ENCODE results near the gene CPPED1. TPM values are rescaled to one million over a fixed set of nuclear protein-coding genes. Genes with fewer than 3 reads are reported as not detected.
A peak's percentile ranks its signal among the peaks of the same experiment; 100 is the strongest.
"Not testable (repeated sequence)": the region's sequence is repeated elsewhere in the genome, so short reads cannot be mapped to it uniquely, and the experiment has no call there.

The CPPED1 gene
- total and polyA plus RNA-seq, 2 donors (not counting 1 experiment from before 2014, with no cell fraction given): 7.4 to 19.8 TPM

DNA sequence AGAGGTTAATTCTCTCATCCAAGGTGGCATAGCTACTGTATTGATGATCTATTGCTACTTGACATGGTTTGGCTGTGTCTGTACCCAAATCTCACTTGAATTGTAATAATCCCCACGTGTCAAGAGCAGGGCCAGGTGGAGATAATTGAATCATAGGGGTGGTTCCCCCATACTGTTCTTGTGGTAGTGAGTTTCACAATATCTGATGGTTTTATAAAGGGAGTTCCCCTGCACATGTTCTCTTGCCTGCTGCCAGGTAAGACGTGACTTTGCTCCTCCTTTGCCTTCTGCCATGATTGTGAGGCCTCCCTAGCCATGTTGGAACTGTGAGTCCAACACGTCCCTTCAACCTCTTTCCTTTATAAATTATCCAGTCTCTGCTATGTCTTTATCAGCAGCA lies 22.9 kb upstream of the CPPED1 start:
- Histone ChIP-seq H3K27me3 (ENCODE audit: control insufficient read depth, insufficient read depth, low read length) (no peaks in the 10 kb centered on the region), H3K4me3 (replicated peaks in 1 of 4; ENCODE audit: control extremely low read depth in 1 of 4, insufficient read depth in 1 of 4, low read depth in 3 of 4, low read length in 4 of 4) (no peak overlapping the region), H3K36me3 (ENCODE audit: control insufficient read depth, insufficient read depth, low read length) (no peaks in the 10 kb centered on the region), H3K4me1 (ENCODE audit: control insufficient read depth, extremely low read depth, insufficient read depth, low read length) (no peaks in the 10 kb centered on the region), H3K4me2 (ENCODE audit: extremely low read depth, insufficient read depth, low read length) (no peak overlapping the region), H3K27ac (ENCODE audit: insufficient read depth, low read length) (no peak overlapping the region), H3K9ac (ENCODE audit: insufficient read depth, low read length) (no peak overlapping the region), H3K79me2 (ENCODE audit: control insufficient read depth, insufficient read depth, low read length) (no peaks in the 10 kb centered on the region), H4K20me1 (ENCODE audit: control insufficient read depth, extremely low read depth, insufficient read depth, low read length) (no peaks in the 10 kb centered on the region), H3K9me3 (ENCODE audit: control insufficient read depth, insufficient read depth, low read depth, low read length) (no peaks in the 10 kb centered on the region), H2AFZ (ENCODE audit: low read length) (no peak overlapping the region)
- no peak for DNase-seq (ENCODE audit: low read depth in 2 of 2)
- no peak for TF ChIP-seq EZH2 (IDR thresholded peaks at IDR 0.05; ENCODE audit: low read length, missing control alignments)
- TF ChIP-seq, protein P1, sequence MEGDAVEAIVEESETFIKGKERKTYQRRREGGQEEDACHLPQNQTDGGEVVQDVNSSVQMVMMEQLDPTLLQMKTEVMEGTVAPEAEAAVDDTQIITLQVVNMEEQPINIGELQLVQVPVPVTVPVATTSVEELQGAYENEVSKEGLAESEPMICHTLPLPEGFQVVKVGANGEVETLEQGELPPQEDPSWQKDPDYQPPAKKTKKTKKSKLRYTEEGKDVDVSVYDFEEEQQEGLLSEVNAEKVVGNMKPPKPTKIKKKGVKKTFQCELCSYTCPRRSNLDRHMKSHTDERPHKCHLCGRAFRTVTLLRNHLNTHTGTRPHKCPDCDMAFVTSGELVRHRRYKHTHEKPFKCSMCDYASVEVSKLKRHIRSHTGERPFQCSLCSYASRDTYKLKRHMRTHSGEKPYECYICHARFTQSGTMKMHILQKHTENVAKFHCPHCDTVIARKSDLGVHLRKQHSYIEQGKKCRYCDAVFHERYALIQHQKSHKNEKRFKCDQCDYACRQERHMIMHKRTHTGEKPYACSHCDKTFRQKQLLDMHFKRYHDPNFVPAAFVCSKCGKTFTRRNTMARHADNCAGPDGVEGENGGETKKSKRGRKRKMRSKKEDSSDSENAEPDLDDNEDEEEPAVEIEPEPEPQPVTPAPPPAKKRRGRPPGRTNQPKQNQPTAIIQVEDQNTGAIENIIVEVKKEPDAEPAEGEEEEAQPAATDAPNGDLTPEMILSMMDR (conservative IDR thresholded peaks at IDR 0.05 in 1 of 2, IDR thresholded peaks at IDR 0.05 in 1 of 2; ENCODE audit: low read depth in 1 of 2, low read length in 2 of 2): no peak

DNA sequence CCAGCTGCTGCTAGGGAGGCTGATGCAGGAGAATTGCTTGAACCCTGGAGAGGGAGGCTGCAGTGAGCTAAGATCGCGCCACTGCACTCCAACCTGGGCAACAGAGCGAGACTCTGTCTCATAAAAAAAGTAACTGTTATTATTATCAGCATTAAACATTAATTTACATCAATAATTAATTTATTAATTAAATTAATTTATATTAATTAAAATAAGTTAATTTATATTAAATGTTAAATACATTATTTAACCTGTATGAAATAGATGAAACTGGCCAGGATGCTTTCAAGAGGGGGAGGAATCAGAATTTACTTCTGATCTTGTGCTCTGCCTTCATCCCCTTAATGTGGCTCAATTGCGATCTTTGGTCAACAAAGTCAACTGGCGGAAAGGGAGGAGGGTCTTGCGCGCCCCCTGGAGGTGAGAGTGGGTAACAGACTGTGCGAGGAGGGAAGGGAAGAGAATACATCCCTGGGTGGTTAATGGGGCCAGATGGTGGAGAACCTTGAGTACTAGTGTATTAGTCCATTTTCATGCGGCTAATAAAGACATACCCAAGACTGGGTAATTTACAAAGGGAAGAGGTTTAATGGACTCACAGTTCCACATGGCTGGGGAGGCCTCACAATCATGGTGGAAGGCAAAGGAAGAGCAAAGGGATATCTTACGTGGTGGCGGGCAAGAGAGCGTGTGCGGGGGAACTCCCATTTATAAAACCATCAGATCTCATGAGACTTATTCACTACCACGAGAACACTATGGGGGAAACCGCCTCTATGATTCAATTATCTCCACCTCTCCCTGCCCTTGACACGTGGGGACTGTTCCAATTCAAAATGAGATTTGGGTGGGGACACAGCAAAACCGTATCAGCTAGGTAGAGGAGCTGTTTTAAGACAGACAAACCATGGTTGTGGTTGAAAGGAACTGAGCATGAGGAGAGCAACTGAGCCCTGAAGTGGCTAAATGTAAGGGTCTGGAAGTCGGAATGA lies 15.7 kb upstream of the CPPED1 start:
- no peak overlapping the region for H3K4me3 ChIP-seq (replicated peaks in 1 of 4; ENCODE audit: control extremely low read depth in 1 of 4, insufficient read depth in 1 of 4, low read depth in 3 of 4, low read length in 4 of 4)
- H3K9me3 ChIP-seq (ENCODE audit: control insufficient read depth, insufficient read depth, low read depth, low read length): no peaks in the 10 kb centered on the region
- no peak overlapping the region for H3K27ac ChIP-seq (ENCODE audit: insufficient read depth, low read length)
- no peaks in the 10 kb centered on the region for H3K79me2 ChIP-seq (ENCODE audit: control insufficient read depth, insufficient read depth, low read length)
- no peak for TF ChIP-seq EZH2 (IDR thresholded peaks at IDR 0.05; ENCODE audit: low read length, missing control alignments)
- TF ChIP-seq, protein P1 (conservative IDR thresholded peaks at IDR 0.05 in 1 of 2, IDR thresholded peaks at IDR 0.05 in 1 of 2; ENCODE audit: low read depth in 1 of 2, low read length in 2 of 2): peak; percentile 82 to 93
- no peak overlapping the region for H3K4me2 ChIP-seq (ENCODE audit: extremely low read depth, insufficient read depth, low read length)
- no peaks in the 10 kb centered on the region for H3K4me1 ChIP-seq (ENCODE audit: control insufficient read depth, extremely low read depth, insufficient read depth, low read length)
- no peaks in the 10 kb centered on the region for H3K27me3 ChIP-seq (ENCODE audit: control insufficient read depth, insufficient read depth, low read length)
- DNase-seq (ENCODE audit: low read depth in 2 of 2): peak; percentile 20 to 58
- H3K9ac ChIP-seq (ENCODE audit: insufficient read depth, low read length): no peak overlapping the region
- no peaks in the 10 kb centered on the region for H3K36me3 ChIP-seq (ENCODE audit: control insufficient read depth, insufficient read depth, low read length)
- H4K20me1 ChIP-seq (ENCODE audit: control insufficient read depth, extremely low read depth, insufficient read depth, low read length): no peaks in the 10 kb centered on the region
- H2AFZ ChIP-seq (ENCODE audit: low read length): no peak overlapping the region

DNA sequence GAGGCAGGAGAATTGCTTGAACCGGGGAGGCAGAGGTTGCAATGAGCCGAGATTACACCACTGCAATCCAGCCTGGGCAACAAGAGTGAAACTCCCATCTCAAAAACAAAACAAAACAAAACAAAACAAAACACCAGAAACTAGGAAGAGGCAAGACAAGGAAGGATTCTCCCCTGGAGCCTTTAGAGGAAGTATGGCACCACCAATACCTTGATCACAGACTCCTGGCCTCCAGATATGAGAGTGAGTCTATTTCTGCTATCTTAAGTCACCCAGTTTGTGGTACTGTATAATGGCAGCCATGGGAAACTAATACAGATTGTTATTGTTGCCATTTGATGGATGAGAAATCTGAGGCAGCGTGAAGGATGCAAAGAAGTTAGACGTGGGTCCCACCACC lies 14.6 kb upstream of the CPPED1 start:
- no peaks in the 10 kb centered on the region for H3K36me3 ChIP-seq (ENCODE audit: control insufficient read depth, insufficient read depth, low read length)
- H3K4me3 ChIP-seq (replicated peaks in 1 of 4; ENCODE audit: control extremely low read depth in 1 of 4, insufficient read depth in 1 of 4, low read depth in 3 of 4, low read length in 4 of 4): no peak overlapping the region
- no peaks in the 10 kb centered on the region for H3K79me2 ChIP-seq (ENCODE audit: control insufficient read depth, insufficient read depth, low read length)
- H3K27ac ChIP-seq (ENCODE audit: insufficient read depth, low read length): no peak overlapping the region
- no peak for TF ChIP-seq EZH2 (IDR thresholded peaks at IDR 0.05; ENCODE audit: low read length, missing control alignments)
- TF ChIP-seq, protein P1 (conservative IDR thresholded peaks at IDR 0.05 in 1 of 2, IDR thresholded peaks at IDR 0.05 in 1 of 2; ENCODE audit: low read depth in 1 of 2, low read length in 2 of 2): no peak
- H3K27me3 ChIP-seq (ENCODE audit: control insufficient read depth, insufficient read depth, low read length): no peaks in the 10 kb centered on the region
- H2AFZ ChIP-seq (ENCODE audit: low read length): no peak overlapping the region
- H3K4me1 ChIP-seq (ENCODE audit: control insufficient read depth, extremely low read depth, insufficient read depth, low read length): no peaks in the 10 kb centered on the region
- no peaks in the 10 kb centered on the region for H4K20me1 ChIP-seq (ENCODE audit: control insufficient read depth, extremely low read depth, insufficient read depth, low read length)
- no peak for DNase-seq (ENCODE audit: low read depth in 2 of 2)
- H3K4me2 ChIP-seq (ENCODE audit: extremely low read depth, insufficient read depth, low read length): no peak overlapping the region
- H3K9me3 ChIP-seq (ENCODE audit: control insufficient read depth, insufficient read depth, low read depth, low read length): no peaks in the 10 kb centered on the region
- no peak overlapping the region for H3K9ac ChIP-seq (ENCODE audit: insufficient read depth, low read length)

DNA sequence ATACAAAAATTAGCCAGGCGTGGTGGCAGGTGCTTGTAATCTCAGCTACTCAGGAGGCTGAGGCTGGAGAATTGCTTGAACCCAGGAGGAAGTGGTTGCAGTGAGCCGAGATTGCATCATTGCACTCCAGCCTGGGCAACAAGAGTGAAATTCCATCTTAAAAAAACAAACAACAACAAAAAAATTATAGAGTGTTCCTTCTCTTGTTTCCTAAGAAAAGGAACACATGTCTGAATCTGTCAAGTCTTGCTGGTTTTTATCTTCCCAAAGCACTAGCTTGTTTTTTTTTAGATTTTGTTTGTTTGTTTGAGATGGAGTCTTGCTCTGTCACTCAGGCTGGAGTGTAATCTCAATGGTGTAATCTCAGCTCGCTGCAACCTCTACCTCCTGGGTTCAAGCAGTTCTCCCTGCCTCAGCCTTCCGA lies 13.1 kb upstream of the CPPED1 start:
- H3K9ac ChIP-seq (ENCODE audit: insufficient read depth, low read length); H3K79me2 ChIP-seq (ENCODE audit: control insufficient read depth, insufficient read depth, low read length); H3K36me3 ChIP-seq (ENCODE audit: control insufficient read depth, insufficient read depth, low read length); H3K27me3 ChIP-seq (ENCODE audit: control insufficient read depth, insufficient read depth, low read length); H3K27ac ChIP-seq (ENCODE audit: insufficient read depth, low read length); H2AFZ ChIP-seq (ENCODE audit: low read length); H3K4me1 ChIP-seq (ENCODE audit: control insufficient read depth, extremely low read depth, insufficient read depth, low read length); H3K4me3 ChIP-seq (replicated peaks in 1 of 4; ENCODE audit: control extremely low read depth in 1 of 4, insufficient read depth in 1 of 4, low read depth in 3 of 4, low read length in 4 of 4); H3K4me2 ChIP-seq (ENCODE audit: extremely low read depth, insufficient read depth, low read length); H3K9me3 ChIP-seq (ENCODE audit: control insufficient read depth, insufficient read depth, low read depth, low read length); H4K20me1 ChIP-seq (ENCODE audit: control insufficient read depth, extremely low read depth, insufficient read depth, low read length): not testable (repeated sequence)
- peak in 1 of 2 donors; percentile 20 for DNase-seq (ENCODE audit: low read depth in 2 of 2)

Measured in fibroblast of lung (primary cell).